ENCODE data around the gene PDP2. TPM values are rescaled to one million over a fixed set of nuclear protein-coding genes. Genes with fewer than 3 reads are reported as not detected.

PDP2 gene
- total and polyA plus RNA-seq, 10 of the 15 experiments (the other 5 are each of a cell fraction or from before 2014, with no cell fraction given) = 1.9 to 31.1 (median 6.2) TPM

GRCh38 chr16:66936462-66936861 is 56.1 kb downstream of the PDP2 start:
- POLR2A ChIA-PET = interaction anchor here (1.0 kb wide), 1 partner anchor 10 kb away, joined by 3 read pairs; no protein-coding TSS in a partner anchor
- FAIRE-seq = no peak

More at GRCh38 chr16:66936462-66936861, 56.1 kb downstream of the PDP2 start:
- intact Hi-C loops (cut with micrococcal nuclease; ENCODE audit: unreplicated experiment) = no loop called here
- Histone ChIP-seq H3K4me3 (peak overlapping the region; percentile 78; the same call in 1 of the 2 replicates), H4K20me1 (ENCODE audit: control insufficient read depth, insufficient read depth) (no peaks in the 10 kb centered on the region), H3K27ac (ENCODE audit: control insufficient read depth, insufficient read depth) (no peak overlapping the region), H3K79me2 (ENCODE audit: control insufficient read depth, insufficient read depth, low read length) (peaks cover 33% of the 10 kb centered on the region), H3K36me3 (ENCODE audit: control insufficient read depth in 2 of 2, insufficient read depth in 2 of 2, low read length in 1 of 2) (peaks cover 2 to 3% of the 10 kb centered on the region in 2 experiments; a peak in 3 of 4 replicates), H3K27me3 (replicated peaks in 1 of 2; ENCODE audit: control insufficient read depth in 2 of 2, insufficient read depth in 2 of 2, low read length in 1 of 2) (no peaks in the 10 kb centered on the region), H3K9ac (ENCODE audit: control insufficient read depth, insufficient read depth, low read length) (peak overlapping the region; percentile 31; the same call in 1 of the 2 replicates), H3K4me2 (ENCODE audit: control insufficient read depth, insufficient read depth) (peak overlapping the region; percentile 73; the same call in 1 of the 2 replicates), H3K9me3 (replicated peaks; ENCODE audit: control insufficient read depth, insufficient read depth, low read length) (no peaks in the 10 kb centered on the region), H2AFZ (ENCODE audit: control insufficient read depth, low read depth, low read length) (no peak overlapping the region), H3K4me1 (ENCODE audit: control insufficient read depth, insufficient read depth, low read length) (peaks cover 7% of the 10 kb centered on the region)
- 93% methylated on average over 6 of the region's 6 CpGs for WGBS (ENCODE audit: insufficient coverage, insufficient replicate concordance, low lambda C conversion rate, missing lambda C conversion rate)
- RAD21 ChIA-PET (ENCODE audit: unreplicated experiment) = no interaction called here
- CTCF ChIA-PET = interaction anchor here (2.1 kb wide), 1 partner anchor 41 kb away, joined by 6 read pairs; no protein-coding TSS in a partner anchor
- SMC1A ChIA-PET (ENCODE audit: uncharacterized antibody, unreplicated experiment) = no interaction called here
- TF ChIP-seq RAD51 (IDR thresholded peaks at IDR 0.05) (no peak), MYB (IDR thresholded peaks at IDR 0.05; ENCODE audit: borderline replicate concordance, low read depth, low read length) (no peak), KDM1A (IDR thresholded peaks at IDR 0.05; ENCODE audit: borderline replicate concordance) (no peak), KLF5 (IDR thresholded peaks at IDR 0.05; ENCODE audit: partially characterized antibody) (no peak), JUNB (IDR thresholded peaks at IDR 0.05) (no peak), BHLHE40 (IDR thresholded peaks at IDR 0.05; ENCODE audit: borderline replicate concordance in 1 of 2, low read depth in 2 of 2, low read length in 1 of 2) (no peak), DPF2 (IDR thresholded peaks at IDR 0.05) (no peak), BCLAF1 (IDR thresholded peaks at IDR 0.05) (no peak), MAX (IDR thresholded peaks at IDR 0.05; ENCODE audit: low read depth, low read length) (no peak), ZNF622 (IDR thresholded peaks at IDR 0.05) (no peak), EZH2 (IDR thresholded peaks at IDR 0.05; ENCODE audit: borderline replicate concordance, control insufficient read depth, low read depth, low read length) (no peak), FOXM1 (IDR thresholded peaks at IDR 0.05; ENCODE audit: low read depth, low read length) (no peak), CBX3 (IDR thresholded peaks at IDR 0.05; ENCODE audit: borderline replicate concordance, low read depth) (no peak)
- in situ Hi-C loops (cut with MboI) = loop anchor here (10.0 kb wide), 1 partner anchor 58 kb away; no protein-coding TSS in a partner anchor
- no peak for DNase-seq (ENCODE audit: low read depth, low spot score)
- no peak for ATAC-seq
- no TSS peak for BruUV-seq (replicated peaks)

Measured in GM12878 (cell line).